ENCODE results near the gene ZP2.
A peak's percentile ranks its signal among the peaks of the same experiment; 100 is the strongest.

DNA sequence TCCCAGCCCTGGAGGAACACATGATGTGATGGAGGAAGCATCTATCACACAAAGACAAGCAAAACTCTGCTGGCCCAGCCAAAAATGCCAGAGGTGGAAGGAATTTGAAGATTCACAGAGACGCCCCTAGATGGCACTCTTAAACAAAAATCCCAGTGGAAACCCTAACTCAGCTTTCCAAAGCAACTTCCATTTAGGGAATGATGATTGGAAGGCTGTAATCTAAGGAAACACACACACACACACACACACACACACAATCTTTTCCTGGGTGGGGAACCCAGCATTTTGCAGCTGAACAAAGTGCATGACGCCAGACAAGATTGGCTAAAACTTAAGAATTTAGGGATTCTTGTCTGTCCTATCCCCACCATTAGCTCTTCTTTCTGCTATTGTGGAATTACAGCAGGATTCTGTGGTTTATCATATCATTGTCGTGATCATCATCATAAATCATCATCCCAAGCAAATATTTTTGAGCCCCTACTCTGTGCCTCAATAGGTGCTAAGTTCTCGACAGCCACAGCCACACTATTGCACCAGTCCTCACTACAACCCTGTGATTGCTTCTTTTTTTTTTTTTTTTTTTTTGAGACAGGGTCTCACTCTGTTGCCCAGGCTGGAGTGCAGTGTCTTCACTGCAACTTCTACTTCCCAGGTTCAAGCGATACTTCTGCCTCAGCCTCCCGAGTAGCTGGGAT is 54.5 kb downstream of the ZP2 start:
- TF ChIP-seq RAD21 (IDR thresholded peaks at IDR 0.05; ENCODE audit: low read depth) (peak; percentile 83), TAF1 (IDR thresholded peaks at IDR 0.05; ENCODE audit: low read depth) (no peak), EP300 (IDR thresholded peaks at IDR 0.05; ENCODE audit: borderline replicate concordance) (no peak), NFIC (IDR thresholded peaks at IDR 0.05) (no peak), CEBPB (IDR thresholded peaks at IDR 0.05) (no peak), YY1 (IDR thresholded peaks at IDR 0.05; ENCODE audit: low read depth) (no peak)
- TF ChIP-seq, protein P1, sequence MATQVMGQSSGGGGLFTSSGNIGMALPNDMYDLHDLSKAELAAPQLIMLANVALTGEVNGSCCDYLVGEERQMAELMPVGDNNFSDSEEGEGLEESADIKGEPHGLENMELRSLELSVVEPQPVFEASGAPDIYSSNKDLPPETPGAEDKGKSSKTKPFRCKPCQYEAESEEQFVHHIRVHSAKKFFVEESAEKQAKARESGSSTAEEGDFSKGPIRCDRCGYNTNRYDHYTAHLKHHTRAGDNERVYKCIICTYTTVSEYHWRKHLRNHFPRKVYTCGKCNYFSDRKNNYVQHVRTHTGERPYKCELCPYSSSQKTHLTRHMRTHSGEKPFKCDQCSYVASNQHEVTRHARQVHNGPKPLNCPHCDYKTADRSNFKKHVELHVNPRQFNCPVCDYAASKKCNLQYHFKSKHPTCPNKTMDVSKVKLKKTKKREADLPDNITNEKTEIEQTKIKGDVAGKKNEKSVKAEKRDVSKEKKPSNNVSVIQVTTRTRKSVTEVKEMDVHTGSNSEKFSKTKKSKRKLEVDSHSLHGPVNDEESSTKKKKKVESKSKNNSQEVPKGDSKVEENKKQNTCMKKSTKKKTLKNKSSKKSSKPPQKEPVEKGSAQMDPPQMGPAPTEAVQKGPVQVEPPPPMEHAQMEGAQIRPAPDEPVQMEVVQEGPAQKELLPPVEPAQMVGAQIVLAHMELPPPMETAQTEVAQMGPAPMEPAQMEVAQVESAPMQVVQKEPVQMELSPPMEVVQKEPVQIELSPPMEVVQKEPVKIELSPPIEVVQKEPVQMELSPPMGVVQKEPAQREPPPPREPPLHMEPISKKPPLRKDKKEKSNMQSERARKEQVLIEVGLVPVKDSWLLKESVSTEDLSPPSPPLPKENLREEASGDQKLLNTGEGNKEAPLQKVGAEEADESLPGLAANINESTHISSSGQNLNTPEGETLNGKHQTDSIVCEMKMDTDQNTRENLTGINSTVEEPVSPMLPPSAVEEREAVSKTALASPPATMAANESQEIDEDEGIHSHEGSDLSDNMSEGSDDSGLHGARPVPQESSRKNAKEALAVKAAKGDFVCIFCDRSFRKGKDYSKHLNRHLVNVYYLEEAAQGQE (IDR thresholded peaks at IDR 0.05; ENCODE audit: low read depth), result no peak
